GM19468 (cell line): Measurements from ENCODE around the gene HHAT.
"Not testable (repeated sequence)": the region's sequence is repeated elsewhere in the genome, so short reads cannot be mapped to it uniquely, and the experiment has no call there.

Source experiments
- ATAC-seq: cut with Tn5 transposase; IDR thresholded peaks from one replicate; pipeline ENCODE4 v1.9.1; 2021; ENCODE audit warnings: mild to moderate bottlenecking, moderate library complexity, moderate number of reproducible peaks; ENCODE audit not compliant: unreplicated experiment; ENCODE audit errors: extremely low read depth

HHAT gene

GRCh38 chr1:210352575-210352974 lies 23.9 kb downstream of the HHAT start:
- ATAC-seq, result no peak

GRCh38 chr1:210354305-210354704 lies 25.6 kb downstream of the HHAT start:
- not testable (repeated sequence) for ATAC-seq

GRCh38 chr1:210358626-210359025 lies 29.9 kb downstream of the HHAT start:
- ATAC-seq, result no peak

- ATAC-seq, result no peak
Observed at GRCh38 chr1:210359255-210359654, 30.6 kb downstream of the HHAT start.

GRCh38 chr1:210360852-210361477 lies 32.3 kb downstream of the HHAT start:
- ATAC-seq, result peak; percentile 75

DNA sequence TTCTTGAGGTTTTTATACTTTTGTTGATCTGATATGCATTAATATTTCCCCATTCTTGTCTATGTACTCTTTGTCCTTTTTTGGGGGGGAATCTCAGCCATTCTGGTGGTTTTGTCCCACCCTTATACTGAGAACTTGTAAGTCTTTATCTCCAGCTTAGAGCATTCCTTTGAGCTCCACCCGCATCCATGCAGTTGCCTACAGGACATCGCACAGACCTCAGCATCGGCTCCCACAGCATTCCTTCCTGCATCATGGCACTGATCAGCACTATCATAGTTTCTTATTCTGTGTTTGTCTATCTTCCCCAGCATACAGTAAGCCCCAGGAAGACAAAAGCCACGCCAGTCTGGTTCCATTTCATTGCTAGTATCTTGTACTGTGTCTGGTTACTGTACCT lies 33.0 kb downstream of the HHAT start:
- no peak for ATAC-seq

- ATAC-seq, result no peak
Observed at GRCh38 chr1:210362526-210362925, 33.8 kb downstream of the HHAT start.

- no peak for ATAC-seq
Observed at GRCh38 chr1:210363119-210363518, 34.4 kb downstream of the HHAT start.

- ATAC-seq, result no peak
Observed at GRCh38 chr1:210364479-210364878, 35.8 kb downstream of the HHAT start.

GRCh38 chr1:210366767-210367166 lies 38.1 kb downstream of the HHAT start:
- ATAC-seq, result no peak

GRCh38 chr1:210367566-210367965 lies 38.9 kb downstream of the HHAT start:
- no peak for ATAC-seq

- ATAC-seq, result no peak
Observed at GRCh38 chr1:210369425-210369824, 40.7 kb downstream of the HHAT start.

DNA sequence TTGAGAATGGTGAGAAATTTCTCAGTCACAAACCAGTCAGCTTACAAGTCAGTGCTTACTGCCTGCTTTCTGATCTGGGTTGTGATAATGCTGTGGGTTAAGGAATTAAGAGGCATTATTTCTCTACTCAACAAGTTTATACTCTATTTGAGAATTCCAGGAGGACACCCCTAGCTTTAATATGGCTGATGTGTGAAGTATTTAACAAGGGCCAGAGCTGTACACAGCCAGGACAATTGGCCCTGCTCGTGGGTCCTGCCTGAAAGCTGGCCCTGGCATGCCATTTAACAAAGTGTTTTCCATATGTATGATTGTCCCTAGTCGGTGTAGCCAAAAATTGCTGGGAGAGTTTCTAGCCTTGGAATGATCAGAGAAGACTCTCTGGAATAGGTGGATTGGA lies 43.2 kb downstream of the HHAT start:
- no peak for ATAC-seq

DNA sequence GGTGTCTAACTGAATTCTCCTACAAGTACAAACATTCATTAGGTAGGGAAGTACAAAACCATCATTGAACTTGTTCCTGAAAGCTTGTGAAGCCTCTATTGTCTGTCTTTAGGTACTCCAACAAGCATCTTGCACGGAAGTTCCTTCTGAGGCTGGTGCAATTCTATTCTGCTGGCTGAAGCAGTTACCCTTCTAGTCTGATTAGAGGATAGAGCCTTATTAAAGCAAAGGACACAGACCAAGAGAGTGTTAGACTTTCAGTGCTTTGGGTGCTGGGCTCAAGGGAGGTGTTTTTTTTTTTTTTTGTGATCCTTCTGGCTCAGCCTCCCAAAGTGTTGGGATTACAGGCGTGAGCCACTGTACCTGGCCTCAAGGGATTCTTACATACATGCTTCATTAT lies 43.8 kb downstream of the HHAT start:
- ATAC-seq, result no peak

DNA sequence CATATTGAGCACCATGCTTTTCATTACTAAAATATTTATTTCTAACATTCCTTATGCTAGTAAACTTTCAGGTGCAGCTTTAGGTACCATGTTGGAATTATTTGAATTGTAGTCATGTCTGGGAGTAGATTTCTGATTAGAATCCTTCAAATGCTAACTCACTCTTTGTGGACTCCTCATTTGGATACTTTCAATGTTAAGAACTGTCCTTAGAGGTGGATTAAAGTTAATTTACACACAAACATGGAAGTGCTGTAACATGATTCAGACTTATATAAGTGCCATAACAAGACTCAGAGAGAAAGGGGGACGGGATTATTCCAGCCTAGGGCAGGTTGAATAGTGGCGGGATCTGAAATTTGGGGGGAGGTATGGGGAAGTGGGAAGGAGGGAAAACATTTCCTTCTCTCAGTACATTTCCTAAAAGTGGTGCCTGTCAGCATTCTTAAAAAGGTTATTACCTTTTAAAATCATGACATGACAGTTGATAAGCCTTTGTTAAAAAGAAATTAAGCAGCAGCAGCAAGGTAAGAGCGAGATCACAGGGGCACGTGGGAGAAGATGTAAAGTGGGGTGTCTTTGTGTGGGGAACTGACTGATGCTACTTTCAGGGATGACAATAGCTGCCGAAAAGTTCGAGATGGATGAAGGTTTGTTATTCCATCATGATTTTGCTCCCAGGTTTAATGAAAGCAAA lies 44.4 kb downstream of the HHAT start:
- ATAC-seq, result no peak

- no peak for ATAC-seq
Observed at GRCh38 chr1:210373628-210373877, 44.9 kb downstream of the HHAT start.

DNA sequence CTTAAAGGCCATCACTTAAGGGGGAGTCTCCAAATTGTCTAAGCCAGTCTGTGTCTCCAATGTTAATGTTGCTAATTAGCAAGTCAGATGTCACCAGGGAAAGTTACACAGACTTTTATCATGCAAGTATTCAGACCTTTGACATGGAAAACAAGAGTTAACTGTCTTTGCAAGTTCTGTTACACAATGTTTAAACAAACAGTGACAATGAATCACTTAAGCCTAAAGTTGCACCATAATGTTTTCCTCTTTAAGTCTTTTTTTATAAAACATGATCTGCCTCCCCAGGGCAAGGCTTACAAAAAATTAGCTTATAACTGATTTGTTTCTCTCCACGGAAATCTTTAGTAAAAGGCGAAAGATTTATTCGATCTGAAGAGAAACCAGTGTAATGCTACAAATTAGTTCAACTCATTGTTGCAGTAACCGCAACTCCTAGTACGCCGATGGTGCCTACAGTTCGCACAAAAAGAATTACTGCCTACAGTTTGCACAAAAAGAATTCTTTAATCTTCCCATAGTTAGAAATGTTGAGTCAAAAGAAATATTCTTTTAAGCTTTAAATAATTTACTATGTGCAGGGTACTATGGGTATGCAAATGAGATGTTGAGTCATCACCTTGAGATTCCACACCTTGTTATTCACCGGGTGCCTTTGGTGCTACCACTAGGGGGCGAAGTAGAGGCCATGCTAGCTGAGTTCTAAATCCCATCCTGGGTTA lies 45.3 kb downstream of the HHAT start:
- ATAC-seq, result peak; percentile 56

- ATAC-seq, result no peak
Observed at GRCh38 chr1:210374600-210374953, 45.9 kb downstream of the HHAT start.

DNA sequence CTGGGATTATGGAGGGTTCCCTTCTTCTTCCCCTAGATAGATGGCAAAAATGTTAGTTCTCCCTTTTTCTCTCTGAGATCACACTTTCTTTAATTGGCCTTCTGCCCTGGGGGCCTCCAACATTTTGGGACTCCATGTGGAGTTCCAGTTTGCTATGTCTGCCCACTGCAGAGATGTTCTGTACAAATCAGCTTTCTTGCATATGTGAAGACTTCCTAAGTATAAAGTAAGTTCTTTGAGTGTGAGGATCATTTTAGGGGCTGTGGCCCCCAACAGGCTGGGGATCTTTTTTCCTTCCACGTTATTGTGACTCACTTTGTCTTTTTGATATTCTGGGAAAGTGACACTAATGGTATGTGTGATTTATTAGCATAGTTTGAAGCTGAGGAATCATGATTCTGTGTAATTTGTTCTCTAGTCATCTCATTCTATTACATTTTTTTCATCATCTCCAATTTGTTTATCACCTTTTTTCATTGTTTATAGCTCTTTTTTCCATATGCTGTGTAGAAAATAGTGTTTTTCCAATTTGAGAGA lies 48.2 kb downstream of the HHAT start:
- no peak for ATAC-seq

- ATAC-seq, result no peak
Observed at GRCh38 chr1:210377731-210378333, 49.1 kb downstream of the HHAT start.

- no peak for ATAC-seq
Observed at GRCh38 chr1:210378736-210379135, 50.0 kb downstream of the HHAT start.
